ENCODE data around the gene FSTL4. TPM values are rescaled to one million over a fixed set of nuclear protein-coding genes. Genes with fewer than 3 reads are reported as not detected.

FSTL4 gene
- total and polyA plus RNA-seq, 2 of the 4 experiments (the other 2 are of a cell fraction) = 0.18 TPM; not detected in 1

- Histone ChIP-seq H4K91ac (ENCODE audit: insufficient read depth, low read depth, low read length) (no peak overlapping the region), H2AFZ (replicated peaks; ENCODE audit: low read length, poor library complexity) (no peak overlapping the region), H2BK5ac (ENCODE audit: low read depth, low read length, poor library complexity, severe bottlenecking) (no peak overlapping the region), H3K79me1 (ENCODE audit: low read depth in 1 of 2, low read length in 2 of 2) (no peaks in the 10 kb centered on the region), H3K4me1 (ENCODE audit: control insufficient read depth, insufficient read depth, low read length) (no peaks in the 10 kb centered on the region), H2BK120ac (ENCODE audit: low read depth, low read length) (no peak overlapping the region), H3K14ac (replicated peaks; ENCODE audit: low read depth, low read length) (no peak overlapping the region), H3K9ac (ENCODE audit: low read depth, low read length) (no peak overlapping the region), H4K20me1 (ENCODE audit: insufficient read depth, low read length) (no peaks in the 10 kb centered on the region), H4K8ac (ENCODE audit: low read depth in 2 of 2, low read length in 2 of 2) (no peak overlapping the region), H3K23ac (ENCODE audit: low read depth, low read length) (no peak overlapping the region), H3K4me3 (ENCODE audit: insufficient read depth, low read depth, low read length) (no peak overlapping the region), H3K56ac (ENCODE audit: extremely low read depth, insufficient read depth, low read length) (no peak overlapping the region), H3K27me3 (ENCODE audit: control insufficient read depth, insufficient read depth, low read length) (peaks cover 7% of the 10 kb centered on the region), H3K9me3 (ENCODE audit: control insufficient read depth, insufficient read depth, low read length) (peaks cover 3% of the 10 kb centered on the region; the same call in 1 of the 2 replicates), H3K27ac (ENCODE audit: insufficient read depth, low read length) (no peak overlapping the region), H4K5ac (ENCODE audit: low read depth, low read length) (no peak overlapping the region), H2AK5ac (ENCODE audit: low read depth, low read length) (no peak overlapping the region), H3K36me3 (ENCODE audit: control insufficient read depth, insufficient read depth, low read length) (no peaks in the 10 kb centered on the region), H3K18ac (ENCODE audit: low read depth, low read length) (no peak overlapping the region), H2BK15ac (ENCODE audit: low read depth, low read length) (no peak overlapping the region), H3K9me1 (ENCODE audit: insufficient read depth, low read length) (no peaks in the 10 kb centered on the region), H2BK20ac (ENCODE audit: low read depth, low read length) (no peak overlapping the region), H3K4me2 (ENCODE audit: low read depth, low read length) (no peak overlapping the region), H2AK9ac (replicated peaks; ENCODE audit: low read depth, low read length, poor library complexity) (no peak overlapping the region), H3K4ac (ENCODE audit: low read depth, low read length) (no peak overlapping the region)
- 100% methylated on average over 1 of the region's 3 CpGs; no CpG with 5 or more reads in 1 of the 2 experiments for WGBS, 2 experiments (ENCODE audit: extremely low coverage in 2 of 2, insufficient read length in 1 of 2)
- BruUV-seq (replicated peaks) = no TSS peak
- ChIA-PET POLR2A (ENCODE audit: unreplicated experiment) (no interaction called here), CTCF (no interaction called here)
- TF ChIP-seq ELK1 (IDR thresholded peaks at IDR 0.05; ENCODE audit: borderline replicate concordance, low read depth, low read length) (no peak), CEBPB (IDR thresholded peaks at IDR 0.05; ENCODE audit: low read depth, low read length) (no peak), NFE2L2 (IDR thresholded peaks at IDR 0.05; ENCODE audit: low read depth, low read length) (no peak), CTCF (conservative IDR thresholded peaks at IDR 0.05; ENCODE audit: low read depth, low read length) (no peak), MAZ (IDR thresholded peaks at IDR 0.05; ENCODE audit: borderline replicate concordance, low read depth, low read length) (no peak), RAD21 (IDR thresholded peaks at IDR 0.05; ENCODE audit: low read length) (no peak), MXI1 (IDR thresholded peaks at IDR 0.05; ENCODE audit: borderline replicate concordance, low read depth, low read length) (no peak), CHD1 (IDR thresholded peaks at IDR 0.05; ENCODE audit: low read depth, low read length) (no peak), POLR2A (IDR thresholded peaks at IDR 0.05; ENCODE audit: low read depth, low read length) (no peak), RCOR1 (IDR thresholded peaks at IDR 0.05; ENCODE audit: insufficient replicate concordance, low read length) (no peak), RFX5 (IDR thresholded peaks at IDR 0.05; ENCODE audit: low read depth, low read length) (no peak), FOS (IDR thresholded peaks at IDR 0.05; ENCODE audit: low read depth, low read length) (no peak), SMC3 (IDR thresholded peaks at IDR 0.05; ENCODE audit: low read depth, low read length) (no peak), USF2 (IDR thresholded peaks at IDR 0.05; ENCODE audit: low read depth, low read length) (no peak), BHLHE40 (IDR thresholded peaks at IDR 0.05; ENCODE audit: low read depth, low read length) (no peak), MAFK (IDR thresholded peaks at IDR 0.05; ENCODE audit: low read depth, low read length) (no peak)
- dilution Hi-C loops (cut with HindIII; ENCODE audit: low sequenced_read_pairs, unreplicated experiment) = no loop called here
- intact Hi-C loops (cut with micrococcal nuclease) = no loop called here
- in situ Hi-C loops (cut with MboI; ENCODE audit: low sequenced_read_pairs) = no loop called here
- no peak for DNase-seq
- ATAC-seq (ENCODE audit: low read depth) = no peak
These were observed 231.3 kb downstream of the FSTL4 start for GRCh38 chr5:133381041-133381440.

Data from IMR-90 (cell line).